ENCODE data around the gene PACC1.
A peak's percentile ranks its signal among the peaks of the same experiment; 100 is the strongest.

The PACC1 gene

DNA sequence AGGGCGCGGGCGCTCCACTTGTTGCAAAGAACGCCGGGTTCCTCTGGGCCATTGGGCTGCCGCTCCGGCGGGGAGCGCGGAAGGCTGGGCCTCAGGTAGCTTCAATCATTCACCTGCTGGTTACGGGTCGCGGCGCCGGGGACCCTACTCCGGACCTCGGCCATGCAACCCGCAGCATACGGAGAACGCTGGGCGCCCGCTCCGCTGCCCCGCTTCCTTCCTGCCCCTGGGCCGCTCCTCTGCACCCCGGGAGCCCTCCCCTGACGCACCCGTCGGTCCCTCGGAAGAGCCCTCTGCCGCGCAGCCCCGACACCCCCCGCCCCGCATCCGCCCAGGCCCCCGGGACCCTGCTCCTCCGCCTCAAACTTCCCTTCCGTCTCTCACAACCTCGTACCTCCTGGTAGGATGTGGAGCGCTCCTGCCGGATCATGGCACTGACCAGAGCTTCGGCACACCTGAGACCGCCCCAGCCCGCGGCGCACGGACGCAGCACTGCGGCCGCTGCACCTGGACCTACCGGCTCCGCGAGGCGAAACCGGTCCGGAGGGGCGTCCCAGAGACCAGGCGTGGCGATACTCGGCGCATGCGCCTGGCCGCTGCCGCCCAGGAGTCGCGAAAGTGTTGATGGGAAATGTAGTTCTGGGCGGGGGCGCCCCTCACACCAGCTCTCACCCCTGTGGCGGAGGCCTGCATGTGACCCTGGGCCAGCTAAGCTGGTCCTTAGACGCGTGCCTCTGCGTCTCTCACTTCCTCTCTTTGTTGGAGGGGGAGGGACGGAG lies at the start of gene PACC1:
PACC1 (minus strand) TSS at position 559 of the 779 bp plus-strand sequence; CDS start at position 430, 129 bp downstream.
- peak; percentile 41 for DNase-seq (ENCODE audit: low read depth)

- DNase-seq (ENCODE audit: low read depth), result no peak
Observed at GRCh38 chr1:212463565-212464285, 49.0 kb upstream of the PACC1 start.

GRCh38 chr1:212461916-212462660 lies 47.4 kb upstream of the PACC1 start:
- DNase-seq (ENCODE audit: low read depth), result no peak

DNA sequence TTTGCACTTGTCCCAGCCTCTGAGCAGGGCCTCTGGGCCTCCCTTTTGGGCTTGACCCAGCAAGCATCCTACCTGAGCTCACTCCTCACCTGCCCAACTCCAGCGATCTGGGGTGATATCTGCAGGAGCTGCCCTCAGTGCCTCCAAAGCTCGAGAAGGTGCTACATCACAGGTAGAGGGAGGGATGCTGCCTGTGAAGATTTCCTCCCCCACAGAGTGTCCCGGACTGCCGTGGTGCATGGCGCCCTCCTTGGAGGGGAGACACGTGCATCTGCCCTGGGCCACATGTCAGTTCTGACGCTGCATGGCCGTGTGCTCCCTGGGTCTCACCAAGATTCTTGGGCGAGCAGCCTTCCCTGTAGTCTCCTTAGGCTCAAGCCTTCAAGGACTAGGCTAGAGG lies 45.7 kb upstream of the PACC1 start:
- no peak for DNase-seq (ENCODE audit: low read depth)

GRCh38 chr1:212459656-212460055 lies 45.0 kb upstream of the PACC1 start:
- no peak for DNase-seq (ENCODE audit: low read depth)

DNA sequence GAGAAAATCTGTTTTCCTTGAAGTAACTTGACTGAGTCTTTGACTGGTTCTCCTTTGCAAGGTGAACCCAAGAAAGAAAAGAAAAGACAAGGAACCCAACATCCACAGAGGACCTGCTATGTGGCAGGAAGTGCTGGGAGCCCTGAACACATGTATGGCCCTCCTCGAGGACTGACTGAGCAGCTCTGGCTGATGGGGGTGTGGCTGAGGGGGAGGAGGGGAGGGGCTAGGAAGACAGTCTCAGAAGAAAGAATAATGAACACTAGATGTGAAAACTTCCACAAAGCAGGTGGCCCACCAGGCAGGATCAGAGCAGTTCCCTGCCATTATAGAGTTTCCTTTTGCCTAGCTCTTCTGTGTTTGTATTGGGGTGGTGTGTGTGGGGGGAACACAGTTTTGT lies 44.1 kb upstream of the PACC1 start:
- DNase-seq (ENCODE audit: low read depth), result no peak

DNA sequence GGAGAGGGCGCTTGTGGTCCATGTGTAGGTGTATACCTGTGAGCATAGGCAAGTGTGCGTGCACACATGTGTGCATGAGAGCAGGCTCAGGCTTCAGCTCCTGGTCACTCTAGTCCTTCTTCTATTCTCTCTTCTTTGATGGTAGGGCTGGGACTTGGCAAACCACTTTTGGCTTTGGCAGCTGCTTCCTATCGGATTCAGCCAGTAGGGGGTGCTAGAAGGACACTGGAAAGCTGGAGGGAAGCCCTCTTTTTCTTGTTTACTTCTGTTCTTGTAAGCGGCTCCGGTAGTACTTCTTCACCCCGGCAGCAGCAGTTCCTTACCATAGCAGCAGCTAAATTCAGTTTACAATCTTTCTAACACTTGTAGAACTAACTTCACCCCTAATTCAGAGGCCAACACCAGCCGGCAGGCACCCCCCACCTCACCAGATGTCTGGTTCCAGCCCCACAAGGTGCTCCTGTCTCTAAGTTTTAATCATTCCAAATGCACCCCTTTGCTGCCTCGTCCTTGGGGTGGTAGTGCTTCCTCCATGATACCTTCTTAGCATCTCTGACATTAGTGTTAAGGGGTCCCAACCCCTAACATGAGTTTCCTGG lies 43.2 kb upstream of the PACC1 start:
- DNase-seq (ENCODE audit: low read depth), result no peak

- peak; percentile 51 for DNase-seq (ENCODE audit: low read depth)
Observed at GRCh38 chr1:212455803-212456528, 41.3 kb upstream of the PACC1 start.

- DNase-seq (ENCODE audit: low read depth), result no peak
Observed at GRCh38 chr1:212455401-212455800, 40.7 kb upstream of the PACC1 start.

GRCh38 chr1:212454741-212455140 lies 40.1 kb upstream of the PACC1 start:
- no peak for DNase-seq (ENCODE audit: low read depth)

GRCh38 chr1:212453156-212453857 lies 38.6 kb upstream of the PACC1 start:
- DNase-seq (ENCODE audit: low read depth), result no peak

GRCh38 chr1:212452323-212453155 lies 37.9 kb upstream of the PACC1 start:
- peak; percentile 50 for DNase-seq (ENCODE audit: low read depth)

DNA sequence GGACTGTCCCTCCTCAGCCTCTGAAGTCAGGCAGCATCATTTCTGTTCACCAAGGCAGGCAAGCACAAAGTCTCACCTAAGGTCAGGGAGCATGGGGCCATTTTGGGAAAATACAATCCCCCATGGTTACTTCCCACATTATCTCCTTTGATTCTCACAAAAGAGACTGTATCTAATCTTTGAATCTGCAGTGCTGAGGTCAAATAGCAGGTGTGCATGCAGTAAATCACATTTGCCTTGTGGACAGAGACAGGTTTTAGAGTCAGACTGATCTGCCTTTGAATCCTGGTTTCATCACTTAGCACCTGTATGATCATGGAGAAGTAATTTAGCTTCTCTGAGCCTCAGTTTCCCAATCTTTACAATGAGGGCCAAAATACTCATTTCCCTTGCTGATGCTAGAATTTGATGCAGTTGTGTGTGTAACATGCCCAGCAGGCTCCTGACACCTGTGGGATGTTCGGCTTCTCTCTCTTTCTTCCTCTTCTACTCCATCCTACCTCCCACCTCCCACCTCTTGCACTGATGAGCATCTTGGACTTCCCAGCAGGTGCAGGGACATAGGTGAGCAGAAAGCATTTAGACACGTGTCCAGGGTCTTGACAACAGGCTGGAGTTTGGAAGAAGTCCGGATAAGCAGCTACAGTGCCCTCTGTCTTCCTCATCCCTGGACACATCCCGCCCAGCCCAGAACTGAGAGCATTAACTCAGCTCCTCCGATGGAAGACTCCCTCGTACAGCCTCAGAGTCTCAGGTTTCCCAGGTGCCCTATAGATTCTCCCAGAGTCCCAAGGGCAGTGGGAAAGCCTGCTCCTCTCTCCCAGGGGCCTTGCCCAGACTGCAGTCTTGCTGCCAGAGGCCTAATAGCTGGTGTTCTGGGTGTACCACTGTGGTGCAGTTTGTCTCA lies 37.0 kb upstream of the PACC1 start:
- no peak for DNase-seq (ENCODE audit: low read depth)

GRCh38 chr1:212450331-212450881 lies 35.7 kb upstream of the PACC1 start:
- no peak for DNase-seq (ENCODE audit: low read depth)

GRCh38 chr1:212447478-212447877 lies 32.8 kb upstream of the PACC1 start:
- no peak for DNase-seq (ENCODE audit: low read depth)

DNA sequence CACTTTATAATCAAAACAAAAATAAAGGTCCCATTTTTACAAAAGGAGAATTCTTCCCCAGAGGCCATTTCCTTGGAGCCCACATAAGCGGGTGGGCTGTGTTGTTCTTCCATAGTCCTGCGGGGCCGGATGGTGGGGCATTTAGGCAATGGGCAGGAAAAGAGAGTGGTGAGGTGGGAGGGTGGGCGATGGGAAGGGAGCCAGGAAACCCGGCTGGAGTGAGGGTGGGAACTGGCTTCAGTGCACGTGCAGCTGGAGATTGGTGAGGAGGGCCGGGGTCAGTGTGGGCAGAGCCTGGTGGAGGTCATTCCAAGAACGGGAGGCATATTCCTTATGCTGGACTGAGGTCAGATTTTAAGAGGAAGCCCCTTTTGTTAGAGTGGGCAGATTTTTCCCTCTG lies 31.6 kb upstream of the PACC1 start:
- no peak for DNase-seq (ENCODE audit: low read depth)

- no peak for DNase-seq (ENCODE audit: low read depth)
Observed at GRCh38 chr1:212442408-212442807, 27.7 kb upstream of the PACC1 start.

DNA sequence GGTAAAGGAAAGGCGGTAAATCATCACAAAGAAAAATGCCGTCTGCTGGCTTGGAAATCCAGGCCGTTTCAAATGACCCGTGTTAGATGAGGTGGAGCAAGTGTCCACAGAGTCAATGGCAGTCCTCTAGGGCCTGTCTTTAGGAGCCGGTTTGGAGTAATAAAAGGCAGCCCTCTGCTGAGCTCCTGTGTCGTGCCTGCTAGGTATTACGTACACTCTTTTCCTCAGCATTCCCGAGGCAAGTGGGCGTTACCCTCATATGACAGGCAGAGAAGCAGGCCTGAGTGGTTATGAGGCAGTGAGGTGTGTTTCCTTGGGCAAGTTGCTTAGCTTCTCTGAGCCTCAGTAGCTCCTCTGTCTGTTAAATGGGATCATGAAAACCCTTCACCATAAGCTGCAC lies 25.7 kb upstream of the PACC1 start:
- DNase-seq (ENCODE audit: low read depth), result no peak

GRCh38 chr1:212438831-212439237 lies 24.1 kb upstream of the PACC1 start:
- DNase-seq (ENCODE audit: low read depth), result no peak

Data from GM04504 (cell line).